ENCODE results near the gene HGFAC. TPM values are rescaled to one million over a fixed set of nuclear protein-coding genes. Genes with fewer than 3 reads are reported as not detected.

The HGFAC gene
- total RNA-seq, 2 experiments from 2014 or later = not detected

GRCh38 chr4:3413675-3414420 lies 27.9 kb upstream of the HGFAC start:
- no peak for DNase-seq
- H3K4me1 Mint-ChIP-seq (ENCODE audit: low read depth) = no peaks in the 10 kb centered on the region
- H3K27ac Mint-ChIP-seq = no peak overlapping the region
- peaks cover 1% of the 10 kb centered on the region for H3K36me3 Mint-ChIP-seq (ENCODE audit: low read depth)
- intact Hi-C loops (cut with micrococcal nuclease) = no loop called here
- no peaks in the 10 kb centered on the region for H3K27me3 Mint-ChIP-seq (ENCODE audit: low read depth)
- CTCF ChIA-PET = no interaction called here
- H3K9me3 Mint-ChIP-seq = no peaks in the 10 kb centered on the region
- no peak overlapping the region for H3K4me3 Mint-ChIP-seq

DNA sequence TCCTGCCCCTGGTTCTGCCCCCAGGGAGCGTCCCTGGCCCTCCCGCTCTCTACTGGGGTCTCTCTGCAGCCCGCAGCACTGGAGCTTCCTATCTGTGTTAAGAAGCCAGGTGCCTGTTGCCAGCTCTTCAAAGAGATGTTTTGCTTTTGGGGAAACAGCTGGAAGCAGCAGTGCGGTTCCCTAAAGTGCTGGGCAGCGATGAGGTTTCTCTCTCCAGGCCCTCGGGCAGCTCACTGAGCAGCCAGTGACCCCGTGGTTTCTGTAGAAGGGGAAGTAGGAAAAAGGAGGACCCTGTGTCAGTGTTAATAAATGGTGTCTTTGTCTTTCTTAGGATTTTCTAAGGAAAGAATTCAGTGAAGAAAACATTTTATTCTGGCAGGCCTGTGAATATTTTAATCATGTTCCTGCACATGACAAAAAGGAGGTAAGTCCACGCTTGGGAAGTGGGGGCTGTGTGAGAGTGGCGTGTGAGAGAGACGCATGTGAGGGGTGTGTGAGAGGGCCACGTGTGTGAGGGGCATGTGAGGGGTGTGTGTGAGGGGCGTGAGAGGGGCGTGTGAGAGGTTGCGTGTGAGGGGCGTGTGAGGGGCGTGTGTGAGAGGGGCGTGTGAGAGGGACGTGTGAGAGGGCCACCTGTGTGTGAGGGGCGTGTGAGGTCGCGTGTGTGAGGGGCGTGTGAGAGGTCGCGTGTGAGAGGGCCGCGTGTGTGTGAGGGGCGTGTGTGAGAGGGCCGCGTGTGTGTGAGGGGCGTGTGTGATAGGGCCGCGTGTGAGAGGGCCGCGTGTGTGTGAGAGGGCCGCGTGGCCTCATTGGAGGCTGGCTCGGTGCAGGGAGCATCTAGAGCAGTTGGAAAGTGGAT lies 27.1 kb upstream of the HGFAC start:
- Mint-ChIP-seq H3K36me3 (ENCODE audit: low read depth) (peaks cover 1% of the 10 kb centered on the region), H3K27ac (no peak overlapping the region), H3K4me1 (ENCODE audit: low read depth) (no peaks in the 10 kb centered on the region), H3K27me3 (ENCODE audit: low read depth) (no peaks in the 10 kb centered on the region), H3K4me3 (no peak overlapping the region), H3K9me3 (no peaks in the 10 kb centered on the region)
- CTCF ChIA-PET = no interaction called here
- intact Hi-C loops (cut with micrococcal nuclease) = no loop called here
- no peak for DNase-seq

- CTCF ChIA-PET = no interaction called here
- H3K36me3 Mint-ChIP-seq (ENCODE audit: low read depth) = peaks cover 1% of the 10 kb centered on the region
- intact Hi-C loops (cut with micrococcal nuclease) = no loop called here
- H3K4me1 Mint-ChIP-seq (ENCODE audit: low read depth) = no peaks in the 10 kb centered on the region
- H3K4me3 Mint-ChIP-seq = no peak overlapping the region
- no peaks in the 10 kb centered on the region for H3K27me3 Mint-ChIP-seq (ENCODE audit: low read depth)
- no peak for DNase-seq
- H3K9me3 Mint-ChIP-seq = no peaks in the 10 kb centered on the region
- H3K27ac Mint-ChIP-seq = no peak overlapping the region
Measured at GRCh38 chr4:3415471-3416141, 26.2 kb upstream of the HGFAC start.

DNA sequence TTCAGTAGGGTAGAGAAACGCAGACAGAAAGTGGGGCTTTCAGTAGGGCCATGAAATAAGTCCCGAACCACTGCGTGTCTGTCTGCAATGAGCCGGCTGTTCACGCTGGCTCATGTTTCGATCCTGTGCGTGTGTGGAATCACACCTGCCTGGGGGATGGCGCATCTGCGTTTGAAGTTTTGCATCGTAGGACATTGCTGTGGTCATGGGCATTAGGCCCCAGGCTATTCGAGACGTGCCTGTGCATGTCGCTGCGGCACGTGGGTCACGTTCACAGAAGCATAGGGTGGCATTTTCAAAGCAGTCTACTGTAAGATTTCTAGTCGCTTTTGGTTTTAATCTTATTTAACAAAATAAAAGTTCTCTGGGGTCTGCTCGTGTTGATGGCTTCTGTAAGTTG lies 25.5 kb upstream of the HGFAC start:
- no peaks in the 10 kb centered on the region for H3K4me1 Mint-ChIP-seq (ENCODE audit: low read depth)
- H3K36me3 Mint-ChIP-seq (ENCODE audit: low read depth) = peaks cover 1% of the 10 kb centered on the region
- no peak overlapping the region for H3K4me3 Mint-ChIP-seq
- H3K27ac Mint-ChIP-seq = no peak overlapping the region
- CTCF ChIA-PET = no interaction called here
- DNase-seq = no peak
- no peaks in the 10 kb centered on the region for H3K9me3 Mint-ChIP-seq
- intact Hi-C loops (cut with micrococcal nuclease) = no loop called here
- no peaks in the 10 kb centered on the region for H3K27me3 Mint-ChIP-seq (ENCODE audit: low read depth)

- Mint-ChIP-seq H3K4me3 (no peak overlapping the region), H3K9me3 (no peaks in the 10 kb centered on the region), H3K27ac (no peak overlapping the region), H3K4me1 (ENCODE audit: low read depth) (no peaks in the 10 kb centered on the region), H3K36me3 (ENCODE audit: low read depth) (peaks cover 1% of the 10 kb centered on the region), H3K27me3 (ENCODE audit: low read depth) (no peaks in the 10 kb centered on the region)
- DNase-seq = no peak
- intact Hi-C loops (cut with micrococcal nuclease) = no loop called here
- CTCF ChIA-PET = no interaction called here
Measured at GRCh38 chr4:3416821-3417221, 24.9 kb upstream of the HGFAC start.

GRCh38 chr4:3417448-3417847 lies 24.3 kb upstream of the HGFAC start:
- DNase-seq = no peak
- H3K9me3 Mint-ChIP-seq = no peaks in the 10 kb centered on the region
- H3K4me1 Mint-ChIP-seq (ENCODE audit: low read depth) = no peaks in the 10 kb centered on the region
- H3K4me3 Mint-ChIP-seq = no peak overlapping the region
- H3K36me3 Mint-ChIP-seq (ENCODE audit: low read depth) = peaks cover 1% of the 10 kb centered on the region
- H3K27me3 Mint-ChIP-seq (ENCODE audit: low read depth) = no peaks in the 10 kb centered on the region
- no peak overlapping the region for H3K27ac Mint-ChIP-seq
- CTCF ChIA-PET = interaction anchor here (0.6 kb wide), 1 partner anchor 389 kb away, joined by 5 read pairs; no protein-coding TSS in a partner anchor
- intact Hi-C loops (cut with micrococcal nuclease) = no loop called here

DNA sequence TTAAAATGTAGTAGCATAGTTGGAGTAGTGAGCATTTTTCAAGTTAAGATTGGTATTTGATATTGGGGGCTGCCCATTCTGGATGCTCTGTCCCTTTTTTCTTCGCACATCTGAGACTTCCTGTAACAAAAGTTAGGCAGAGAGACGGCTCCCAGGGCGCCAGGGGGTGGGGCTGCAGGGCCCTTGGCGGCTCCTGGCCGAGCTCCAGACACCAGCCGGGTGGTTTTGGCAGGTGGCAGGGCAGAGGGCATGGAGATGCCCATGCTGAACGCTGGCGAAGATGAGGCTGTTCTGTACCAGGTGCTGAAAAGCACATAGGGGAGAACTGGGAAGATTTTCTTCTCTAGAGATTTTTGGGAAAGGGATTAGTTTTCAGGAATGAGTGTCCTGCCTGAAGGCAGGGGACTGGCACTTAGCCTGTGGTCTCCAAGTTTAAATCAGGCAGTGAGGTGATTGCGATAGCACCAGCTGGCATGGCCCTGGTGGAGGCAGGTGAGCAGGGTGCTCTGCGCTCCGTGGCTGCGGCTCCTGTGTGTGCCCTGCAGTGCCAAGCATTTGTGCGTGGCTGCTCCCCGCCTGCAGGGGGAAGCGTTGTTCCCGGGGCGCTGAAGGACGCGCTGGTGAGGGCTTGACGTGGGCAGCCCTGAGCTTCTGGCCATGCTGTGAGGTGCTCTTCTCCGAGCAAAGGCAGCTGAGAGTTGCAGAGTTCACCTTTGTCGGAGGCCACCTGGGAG lies 23.6 kb upstream of the HGFAC start:
- no peak overlapping the region for H3K4me3 Mint-ChIP-seq
- no peaks in the 10 kb centered on the region for H3K27me3 Mint-ChIP-seq (ENCODE audit: low read depth)
- CTCF ChIA-PET = interaction anchor here (0.5 to 0.6 kb wide), 2 partner anchors 390 to 404 kb away, joined by 3 to 5 read pairs; no protein-coding TSS in a partner anchor
- no peak for DNase-seq
- H3K36me3 Mint-ChIP-seq (ENCODE audit: low read depth) = peaks cover 1% of the 10 kb centered on the region
- intact Hi-C loops (cut with micrococcal nuclease) = no loop called here
- no peak overlapping the region for H3K27ac Mint-ChIP-seq
- H3K9me3 Mint-ChIP-seq = no peaks in the 10 kb centered on the region
- H3K4me1 Mint-ChIP-seq (ENCODE audit: low read depth) = no peaks in the 10 kb centered on the region

DNA sequence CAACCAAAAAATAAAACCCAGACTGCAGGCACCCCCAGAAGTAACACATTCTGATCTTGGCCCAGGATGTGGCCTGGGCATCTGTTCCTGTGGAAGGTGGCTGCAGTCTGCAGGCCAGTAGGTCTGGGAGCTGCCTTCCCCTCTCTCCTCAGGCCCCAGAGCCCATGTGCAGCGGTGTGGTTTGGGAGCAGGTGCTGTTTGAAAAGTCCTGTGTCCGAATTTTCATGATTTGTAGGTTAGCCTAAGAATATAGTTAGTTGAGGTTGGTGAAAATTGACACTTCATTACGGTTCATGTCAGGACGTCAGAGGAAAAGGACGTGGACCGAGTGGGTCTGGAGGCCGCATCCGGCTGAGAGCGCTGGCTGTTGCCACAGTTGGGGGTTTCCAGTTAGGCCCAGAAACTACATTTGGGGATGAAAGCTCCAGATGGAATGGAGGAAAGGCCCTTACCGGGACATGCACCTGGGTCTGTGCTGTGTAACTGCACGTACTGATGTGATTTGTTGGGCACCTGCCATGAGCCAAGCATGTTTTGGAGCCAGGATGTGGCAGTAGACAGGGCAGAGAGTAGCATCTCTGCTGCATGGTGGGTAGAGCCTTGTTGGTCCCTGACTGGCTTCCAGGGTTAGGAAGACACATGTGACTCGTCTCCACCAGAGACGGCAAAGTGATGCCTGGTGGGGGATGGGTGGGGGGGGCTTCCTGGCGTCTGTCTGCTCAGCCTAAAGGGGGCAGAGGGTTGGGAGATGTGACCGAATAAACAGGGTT lies 21.7 kb upstream of the HGFAC start:
- Mint-ChIP-seq H3K36me3 (ENCODE audit: low read depth) (peaks cover 1% of the 10 kb centered on the region), H3K9me3 (no peaks in the 10 kb centered on the region), H3K27me3 (ENCODE audit: low read depth) (no peaks in the 10 kb centered on the region), H3K4me1 (ENCODE audit: low read depth) (no peaks in the 10 kb centered on the region), H3K4me3 (no peak overlapping the region), H3K27ac (no peak overlapping the region)
- no peak for DNase-seq
- CTCF ChIA-PET = no interaction called here
- intact Hi-C loops (cut with micrococcal nuclease) = no loop called here

- no peaks in the 10 kb centered on the region for H3K9me3 Mint-ChIP-seq
- no peaks in the 10 kb centered on the region for H3K4me1 Mint-ChIP-seq (ENCODE audit: low read depth)
- intact Hi-C loops (cut with micrococcal nuclease) = no loop called here
- CTCF ChIA-PET = no interaction called here
- H3K27ac Mint-ChIP-seq = no peak overlapping the region
- no peak overlapping the region for H3K4me3 Mint-ChIP-seq
- no peaks in the 10 kb centered on the region for H3K27me3 Mint-ChIP-seq (ENCODE audit: low read depth)
- peaks cover 1% of the 10 kb centered on the region for H3K36me3 Mint-ChIP-seq (ENCODE audit: low read depth)
- no peak for DNase-seq
Measured at GRCh38 chr4:3420606-3420955, 21.2 kb upstream of the HGFAC start.

DNA sequence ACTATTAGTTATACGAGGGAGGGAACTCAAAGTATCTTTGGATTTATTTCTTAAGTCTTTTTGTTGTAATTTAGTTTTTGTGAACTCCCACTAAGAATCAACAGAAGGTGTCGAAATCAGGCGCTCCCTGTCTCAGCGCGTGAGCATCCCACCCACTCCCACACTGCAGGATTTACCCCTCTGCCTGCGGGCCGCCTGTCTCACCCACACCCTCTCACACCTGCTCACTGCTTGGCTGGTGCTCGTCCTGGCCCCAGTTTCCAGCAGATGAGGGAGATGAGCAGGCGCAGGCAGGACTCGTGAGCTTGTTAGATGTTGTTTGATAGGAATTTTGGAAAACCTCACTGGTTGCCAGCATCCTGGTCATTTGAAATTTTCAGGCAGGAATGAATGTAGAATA lies 20.8 kb upstream of the HGFAC start:
- DNase-seq = no peak
- Mint-ChIP-seq H3K36me3 (ENCODE audit: low read depth) (peaks cover 1% of the 10 kb centered on the region), H3K27me3 (ENCODE audit: low read depth) (no peaks in the 10 kb centered on the region), H3K27ac (no peak overlapping the region), H3K4me3 (no peak overlapping the region), H3K4me1 (ENCODE audit: low read depth) (no peaks in the 10 kb centered on the region), H3K9me3 (no peaks in the 10 kb centered on the region)
- intact Hi-C loops (cut with micrococcal nuclease) = no loop called here
- CTCF ChIA-PET = no interaction called here

DNA sequence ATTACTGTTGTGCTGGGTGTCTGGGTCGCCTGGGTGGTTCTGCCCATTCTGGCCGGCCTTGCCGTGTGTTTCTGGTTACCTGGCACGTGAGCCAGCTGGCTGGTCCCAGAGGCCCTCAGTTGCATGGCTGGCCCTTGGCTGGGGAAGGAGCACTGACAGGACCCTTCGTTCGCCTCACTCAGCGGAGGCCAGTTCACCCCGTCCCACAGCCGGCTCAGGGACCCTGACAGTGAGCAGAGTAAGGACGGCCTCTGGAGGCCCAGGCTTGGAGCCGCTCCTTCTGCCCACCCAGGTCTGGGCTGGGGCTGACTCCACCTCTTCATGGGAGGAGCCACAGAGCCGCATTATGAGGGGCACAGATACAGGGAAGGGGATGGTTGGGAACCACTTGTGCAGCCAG lies 20.3 kb upstream of the HGFAC start:
- Mint-ChIP-seq H3K27me3 (ENCODE audit: low read depth) (no peaks in the 10 kb centered on the region), H3K36me3 (ENCODE audit: low read depth) (peaks cover 1% of the 10 kb centered on the region), H3K9me3 (no peaks in the 10 kb centered on the region), H3K27ac (no peak overlapping the region), H3K4me3 (no peak overlapping the region), H3K4me1 (ENCODE audit: low read depth) (no peaks in the 10 kb centered on the region)
- intact Hi-C loops (cut with micrococcal nuclease) = no loop called here
- CTCF ChIA-PET = no interaction called here
- no peak for DNase-seq

Data from activated naive CD4-positive, alpha-beta T cell treated with anti-CD3 and anti-CD28 coated beads for 36 hours (primary cell).